ENCODE data around the gene IL18RAP. TPM values are rescaled to one million over a fixed set of nuclear protein-coding genes. Genes with fewer than 3 reads are reported as not detected.

The IL18RAP gene
- total RNA-seq, 1 donor from 2014 or later = 3.0 TPM

GRCh38 chr2:102486941-102487702 lies 64.2 kb downstream of the IL18RAP start:
- ATAC-seq (no peak), DNase-seq (ENCODE audit: low spot score) (no peak)
- intact Hi-C loops (cut with DNase I) = loop anchor here (5.0 kb wide), 1 partner anchor 1390 kb away; no protein-coding TSS in a partner anchor

DNA sequence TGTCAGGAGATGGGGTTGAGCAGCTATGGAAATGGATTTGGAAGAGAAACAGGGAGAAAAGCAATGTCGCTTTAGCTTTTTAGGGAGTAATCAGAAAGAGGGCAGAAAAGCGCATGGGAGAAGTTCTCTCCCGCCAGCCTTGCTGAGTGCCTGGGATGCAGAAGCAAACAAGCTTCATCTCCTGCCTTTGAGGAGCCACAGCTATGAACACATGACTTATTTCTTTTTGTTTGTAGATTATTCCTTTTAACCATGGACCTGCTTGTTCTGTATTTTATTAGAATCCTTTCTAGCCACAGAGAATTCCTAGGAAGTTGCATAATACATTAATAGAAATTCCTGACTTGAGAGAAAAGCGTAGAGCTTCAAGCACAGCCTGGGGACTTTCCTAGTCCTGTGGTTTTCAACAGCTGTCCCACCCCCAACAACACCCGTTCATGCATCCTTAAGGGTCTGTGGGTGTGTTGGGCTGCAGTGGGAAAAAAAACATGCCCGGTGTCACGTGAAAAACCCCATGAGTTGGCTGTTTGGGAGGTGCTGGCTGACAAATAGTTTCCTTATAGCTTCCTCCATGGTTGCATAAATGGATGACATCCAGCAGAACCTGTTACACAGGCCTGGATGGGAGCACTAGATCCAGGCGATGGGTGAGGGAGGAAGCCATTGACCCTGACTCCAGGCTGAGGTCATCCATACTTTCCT lies 65.0 kb downstream of the IL18RAP start:
- ATAC-seq = no peak
- DNase-seq (ENCODE audit: low spot score) = no peak
- intact Hi-C loops (cut with DNase I) = loop anchor here (5.0 kb wide), 1 partner anchor 1391 kb away; no protein-coding TSS in a partner anchor

DNA sequence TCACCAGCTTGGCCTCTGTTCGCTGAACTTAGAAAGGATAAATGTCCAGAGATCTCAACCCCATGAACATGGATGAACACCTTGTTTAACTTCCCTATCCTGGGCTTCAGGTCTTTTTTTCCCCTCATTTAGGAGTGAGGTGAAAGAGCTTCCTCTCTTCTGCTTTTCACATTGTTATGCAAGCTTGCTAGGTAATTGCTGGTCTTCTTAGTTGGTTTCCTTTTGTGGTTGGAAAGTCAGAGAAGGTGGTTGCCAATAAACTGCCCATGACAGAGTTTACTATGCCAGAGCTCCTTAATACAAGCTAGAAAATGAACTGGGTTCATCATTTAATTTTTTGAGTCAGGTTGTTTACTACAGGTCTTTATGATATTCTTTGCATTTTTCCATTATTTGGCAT lies 66.7 kb downstream of the IL18RAP start:
- intact Hi-C loops (cut with DNase I) = loop anchor here (5.0 kb wide), 1 partner anchor 1392 kb away; no protein-coding TSS in a partner anchor
- DNase-seq (ENCODE audit: low spot score) = no peak
- ATAC-seq = no peak

GRCh38 chr2:102492006-102492405 lies 69.0 kb downstream of the IL18RAP start:
- intact Hi-C loops (cut with DNase I) = no loop called here
- ATAC-seq = no peak
- DNase-seq (ENCODE audit: low spot score) = no peak

GRCh38 chr2:102494570-102494969 lies 71.6 kb downstream of the IL18RAP start:
- no peak for ATAC-seq
- DNase-seq (ENCODE audit: low spot score) = no peak
- intact Hi-C loops (cut with DNase I) = no loop called here

GRCh38 chr2:102498414-102498813 lies 75.5 kb downstream of the IL18RAP start:
- ATAC-seq (no peak), DNase-seq (ENCODE audit: low spot score) (no peak)
- intact Hi-C loops (cut with DNase I) = no loop called here

DNA sequence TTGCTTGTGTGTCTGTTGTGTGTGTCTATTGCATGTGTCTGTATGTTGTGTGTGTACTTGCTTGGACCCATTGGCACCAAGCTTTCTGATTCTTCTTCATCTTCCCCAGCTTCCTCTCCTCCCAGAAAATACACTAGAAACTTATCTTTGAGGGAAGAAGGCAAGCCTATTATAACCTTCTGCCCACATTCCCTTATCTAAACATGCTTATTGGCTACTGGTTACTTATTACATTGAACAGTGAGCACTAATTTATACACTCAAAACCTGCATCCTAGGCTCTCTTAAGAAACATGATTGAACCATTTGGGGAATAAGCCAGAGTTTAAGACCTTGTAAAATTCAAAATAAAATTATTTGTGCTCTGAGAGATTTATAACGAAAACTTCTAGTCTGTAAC lies 76.6 kb downstream of the IL18RAP start:
- intact Hi-C loops (cut with DNase I) = no loop called here
- DNase-seq (ENCODE audit: low spot score) (no peak), ATAC-seq (no peak)

Small RNA genes lying within 50 kb of the gene (microRNA-seq; reads per million reads assigned to microRNA genes)
- 1.1 reads per million for gene MIR4772

Other genes starting within 250 kb of the IL18RAP start
- gene IL1RL2, start 236.1 kb upstream of the IL18RAP start, total RNA-seq = not detected
- gene IL1RL1, start 111.6 kb upstream of the IL18RAP start, total RNA-seq = 3.8 TPM
- gene IL18R1, start 67.4 kb upstream of the IL18RAP start, total RNA-seq = 4.9 TPM
- gene SLC9A4, start 50.1 kb downstream of the IL18RAP start, total RNA-seq = not detected
- not detected for gene SLC9A2, start 196.4 kb downstream of the IL18RAP start, total RNA-seq

Data from sciatic nerve (tissue), 2 donors.